Sigmoid colon (tissue), 7 donors: ENCODE results near the gene SLC28A1. TPM values are rescaled to one million over a fixed set of nuclear protein-coding genes. Genes with fewer than 3 reads are reported as not detected.

Experiments
- DNase-seq: peaks from one replicate; pipeline ENCODE4 v3.0.0-alpha.2; 2019
- H3K27ac ChIP-seq, 4 donors: fragments of 200-600 bp; sonication (generic); one replicate each; pipeline ENCODE4 v1.5.1; 2016 to 2019; ENCODE audit warnings: mild to moderate bottlenecking in 1 of 4
- H3K27me3 ChIP-seq, 3 donors: fragments of 200-600 bp; sonication (generic); one replicate each; pipeline ENCODE4 v1.5.1; 2019; ENCODE audit warnings: mild to moderate bottlenecking in 1 of 3
- H3K36me3 ChIP-seq, 4 donors: fragments of 200-600 bp; sonication (generic); one replicate each; pipeline ENCODE4 v1.5.1; 2016 to 2019
- H3K4me1 ChIP-seq, 4 donors: fragments of 200-600 bp; sonication (generic); one replicate each; pipeline ENCODE4 v1.5.1; 2017 to 2019
- H3K4me3 ChIP-seq, 4 donors: fragments of 200-600 bp; sonication (generic); one replicate each; pipeline ENCODE4 v1.5.1; 2017 to 2019; ENCODE audit warnings: mild to moderate bottlenecking in 2 of 4, moderate library complexity in 1 of 4
- H3K9me3 ChIP-seq, 4 donors: fragments of 200-600 bp in 3 of 4; sonication (generic) in 3 of 4; one replicate each; pipeline versions ENCODE4 v1.5.1 to v1.6.1; 2013 to 2019
- CTCF ChIP-seq, 4 experiments: fragments of 450-650 bp in 3 of 4; fragments of 200-600 bp in 1 of 4; IDR thresholded peaks; one replicate each; pipeline ENCODE4 v1.5.1; 2016 to 2019; ENCODE audit warnings: antibody characterized with exemption in 4 of 4, mild to moderate bottlenecking in 3 of 4, moderate library complexity in 2 of 4
- EP300 ChIP-seq, 4 donors: sonication (generic); formaldehyde crosslinking; IDR thresholded peaks; one replicate each; pipeline ENCODE4 v1.6.1; 2017; ENCODE audit warnings: antibody characterized with exemption in 4 of 4
- POLR2A ChIP-seq, 2 donors: fragments of 450-650 bp; IDR thresholded peaks; one replicate each; pipeline ENCODE4 v1.6.1; 2016; ENCODE audit warnings: antibody characterized with exemption in 2 of 2, mild to moderate bottlenecking in 2 of 2, moderate library complexity in 2 of 2
- POLR2AphosphoS5 ChIP-seq, 4 donors: sonication (generic); formaldehyde crosslinking; IDR thresholded peaks; one replicate each; pipeline ENCODE4 v1.6.1; 2017; ENCODE audit warnings: antibody characterized with exemption in 4 of 4
- WGBS, 2 donors: extraction: QIAGEN DNeasy Blood & Tissue Kit; methylation state at CpG; one replicate each; pipeline ENCODE4 v1.1.7; 2013; 5-methylcytosine and 5-hydroxymethylcytosine counted together
- intact Hi-C: fragments of 100-400 bp; cut with DNase I; formaldehyde crosslinking; loops from one replicate; pipeline ENCODE4 v1.15.1; 2023
- polyA plus RNA-seq, 3 donors: library from polyadenylated mRNA; stranded (reverse); fragments of 200-250 nt; gene quantifications; one replicate each; pipeline ENCODE4 v1.2.3, GENCODE V29; 2013
- total RNA-seq, 4 donors: library from RNA; depleted of rRNA; stranded (reverse); fragments of >200 nt; gene quantifications; one replicate each; pipeline ENCODE4 v1.1.0, GENCODE V29; 2016
- donor health status: healthy with polysubstance abuse.
- donor health status: Bipolar disorder and iron deficiency.
- donor health status: healthy.

The SLC28A1 gene
- total and polyA plus RNA-seq, 7 donors, result not detected

- Histone ChIP-seq H3K36me3 (no peaks in the 10 kb centered on the region), H3K27ac (peak overlapping the region; percentile 85 to 98 (median 94)), H3K27me3 (no peaks in the 10 kb centered on the region), H3K4me1 (peaks cover 8 to 47% (median 30%) of the 10 kb centered on the region in 4 donors), H3K9me3 (no peaks in the 10 kb centered on the region), H3K4me3 (peak overlapping the region; percentile 74 to 92 (median 83))
- TF ChIP-seq CTCF (IDR thresholded peaks at IDR 0.05) (peak in 3 of 4 experiments; percentile 16 to 64 (median 29)), POLR2AphosphoS5 (IDR thresholded peaks at IDR 0.05) (peak; percentile 56 to 77 (median 71)), POLR2A (IDR thresholded peaks at IDR 0.05) (peak in 1 of 2 donors; percentile 11), EP300 (IDR thresholded peaks at IDR 0.05) (peak in 2 of 4 donors; percentile 29 to 59)
- intact Hi-C loops, result loop anchor here (2.0 kb wide), 1 partner anchor 30 kb away; no protein-coding TSS in a partner anchor
- peak; percentile 97 for DNase-seq
- WGBS, 2 donors, result 0 to 1% methylated on average over 75 of the region's 75 CpGs
These were observed 96.7 kb downstream of the SLC28A1 start for GRCh38 chr15:84981054-84981710.

DNA sequence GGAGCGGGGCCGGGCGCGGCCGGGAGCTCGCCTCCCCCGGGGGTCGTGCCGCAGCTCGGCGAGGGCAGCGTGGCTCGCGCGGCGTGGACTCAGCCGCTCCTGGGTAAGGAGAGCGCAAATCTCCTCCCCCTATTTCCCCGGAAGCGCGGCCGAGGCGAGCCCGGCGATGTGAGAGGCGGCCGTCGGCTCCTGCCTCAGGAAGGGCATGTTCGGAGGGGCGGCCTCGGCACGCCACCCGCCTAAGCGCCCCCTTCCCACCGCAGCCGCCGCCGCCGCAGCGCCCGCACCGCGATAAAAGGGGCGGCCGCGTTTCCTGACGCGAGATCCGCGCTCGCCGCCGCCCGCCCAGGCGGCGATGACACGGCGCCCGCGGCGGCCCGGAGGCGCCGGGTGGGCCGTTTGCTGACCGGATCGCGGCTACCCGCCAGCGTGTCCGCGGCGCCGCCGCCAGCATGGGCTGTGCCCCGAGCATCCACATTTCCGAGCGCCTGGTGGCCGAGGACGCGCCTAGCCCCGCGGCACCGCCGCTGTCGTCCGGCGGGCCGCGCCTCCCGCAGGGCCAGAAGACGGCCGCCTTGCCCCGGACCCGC lies 97.3 kb downstream of the SLC28A1 start, which contains the start of gene PDE8A:
PDE8A (plus strand) TSS at position 146 of the 590 bp plus-strand sequence; CDS start at position 453, 307 bp downstream.
- Histone ChIP-seq H3K27me3 (no peaks in the 10 kb centered on the region), H3K4me1 (peaks cover 8 to 53% (median 32%) of the 10 kb centered on the region in 4 donors), H3K27ac (peak within 1 kb of the TSS; percentile 85 to 98 (median 94)), H3K9me3 (no peaks in the 10 kb centered on the region), H3K36me3 (no peaks in the 10 kb centered on the region), H3K4me3 (peak within 1 kb of the TSS; percentile 74 to 92 (median 83))
- intact Hi-C loops, result loop anchor here (2.0 kb wide), 1 partner anchor 29 kb away; no protein-coding TSS in a partner anchor
- DNase-seq, result peak; percentile 76
- WGBS, 2 donors, result 0% methylated on average over 95 of the region's 95 CpGs
- TF ChIP-seq CTCF (IDR thresholded peaks at IDR 0.05), result no peak
- TF ChIP-seq POLR2AphosphoS5 (IDR thresholded peaks at IDR 0.05), result no peak
- no peak for TF ChIP-seq EP300 (IDR thresholded peaks at IDR 0.05)
- no peak for TF ChIP-seq POLR2A (IDR thresholded peaks at IDR 0.05)

GRCh38 chr15:84982301-84982920 lies 97.9 kb downstream of the SLC28A1 start:
- Histone ChIP-seq H3K36me3 (no peaks in the 10 kb centered on the region), H3K27ac (peak overlapping the region; percentile 85 to 98 (median 94)), H3K4me1 (peaks cover 8 to 53% (median 32%) of the 10 kb centered on the region in 4 donors), H3K9me3 (no peaks in the 10 kb centered on the region), H3K27me3 (no peaks in the 10 kb centered on the region), H3K4me3 (peak overlapping the region; percentile 74 to 92 (median 83))
- intact Hi-C loops, result no loop called here
- TF ChIP-seq POLR2AphosphoS5 (IDR thresholded peaks at IDR 0.05) (no peak), POLR2A (IDR thresholded peaks at IDR 0.05) (peak in 1 of 2 donors; percentile 13)
- peak; percentile 77 for DNase-seq
- 1 to 3% methylated on average over 46 of the region's 46 CpGs for WGBS, 2 donors

- peak overlapping the region; percentile 74 to 92 (median 83) for H3K4me3 ChIP-seq
- H3K27me3 ChIP-seq, result no peaks in the 10 kb centered on the region
- H3K4me1 ChIP-seq, result peaks cover 8 to 53% (median 33%) of the 10 kb centered on the region in 4 donors
- no peaks in the 10 kb centered on the region for H3K9me3 ChIP-seq
- WGBS, 2 donors, result 9 to 49% methylated on average over 4 of the region's 4 CpGs
- DNase-seq, result no peak
- peak overlapping the region in 3 of 4 donors; percentile 93 to 98 (median 96) for H3K27ac ChIP-seq
- H3K36me3 ChIP-seq, result no peaks in the 10 kb centered on the region
- intact Hi-C loops, result no loop called here
- TF ChIP-seq EP300 (IDR thresholded peaks at IDR 0.05) (no peak), CTCF (IDR thresholded peaks at IDR 0.05) (no peak), POLR2AphosphoS5 (IDR thresholded peaks at IDR 0.05) (no peak), POLR2A (IDR thresholded peaks at IDR 0.05) (no peak)
These were observed 98.8 kb downstream of the SLC28A1 start for GRCh38 chr15:84983294-84983693.
